ENCODE measurements around the gene CD40.

CD40 gene

GRCh38 chr20:46122516-46123481 lies 4.7 kb downstream of the CD40 start:
- no peak for DNase-seq (ENCODE audit: low spot score)

- DNase-seq (ENCODE audit: low spot score), result no peak
Observed at GRCh38 chr20:46123482-46124245, 5.5 kb downstream of the CD40 start.

GRCh38 chr20:46126440-46127056 lies 8.4 kb downstream of the CD40 start:
- DNase-seq (ENCODE audit: low spot score), result no peak

- DNase-seq (ENCODE audit: low spot score), result no peak
Observed at GRCh38 chr20:46127396-46128010, 9.4 kb downstream of the CD40 start.

GRCh38 chr20:46128310-46129151 lies 10.4 kb downstream of the CD40 start:
- DNase-seq (ENCODE audit: low spot score), result no peak

- DNase-seq (ENCODE audit: low spot score), result no peak
Observed at GRCh38 chr20:46129955-46130481, 11.9 kb downstream of the CD40 start.

GRCh38 chr20:46130534-46130933 lies 12.4 kb downstream of the CD40 start:
- no peak for DNase-seq (ENCODE audit: low spot score)

- no peak for DNase-seq (ENCODE audit: low spot score)
Observed at GRCh38 chr20:46131396-46131795, 13.3 kb downstream of the CD40 start.

GRCh38 chr20:46132705-46133120 lies 14.6 kb downstream of the CD40 start:
- DNase-seq (ENCODE audit: low spot score), result peak; percentile 39

- no peak for DNase-seq (ENCODE audit: low spot score)
Observed at GRCh38 chr20:46133886-46134654, 16.0 kb downstream of the CD40 start.

- DNase-seq (ENCODE audit: low spot score), result no peak
Observed at GRCh38 chr20:46134716-46135115, 16.6 kb downstream of the CD40 start.

- DNase-seq (ENCODE audit: low spot score), result no peak
Observed at GRCh38 chr20:46135856-46136633, 17.9 kb downstream of the CD40 start.

- no peak for DNase-seq (ENCODE audit: low spot score)
Observed at GRCh38 chr20:46137816-46138215, 19.7 kb downstream of the CD40 start.

- no peak for DNase-seq (ENCODE audit: low spot score)
Observed at GRCh38 chr20:46139266-46139889, 21.3 kb downstream of the CD40 start.

GRCh38 chr20:46139908-46140482 lies 21.9 kb downstream of the CD40 start:
- DNase-seq (ENCODE audit: low spot score), result no peak

GRCh38 chr20:46142124-46142523 lies 24.0 kb downstream of the CD40 start:
- DNase-seq (ENCODE audit: low spot score), result no peak

- DNase-seq (ENCODE audit: low spot score), result no peak
Observed at GRCh38 chr20:46144432-46145025, 26.4 kb downstream of the CD40 start.

GRCh38 chr20:46145713-46146112 lies 27.6 kb downstream of the CD40 start:
- DNase-seq (ENCODE audit: low spot score), result no peak
